ENCODE measurements around the gene ETV6. TPM values are rescaled to one million over a fixed set of nuclear protein-coding genes. Genes with fewer than 3 reads are reported as not detected.

The ETV6 gene
- total and polyA plus RNA-seq, 2 of the 8 experiments (the other 6 are each of a cell fraction or from before 2014, with no cell fraction given) = 5.5 to 23.9 TPM

- Histone ChIP-seq H3K79me1 (ENCODE audit: low read depth, low read length) (peaks cover 5% of the 10 kb centered on the region; the same call in 1 of the 2 replicates), H3K27me3 (replicated peaks in 1 of 4; ENCODE audit: control insufficient read depth in 3 of 4, extremely low read depth in 1 of 4, insufficient read depth in 3 of 4, low read length in 3 of 4) (no peaks in the 10 kb centered on the region), H2BK12ac (ENCODE audit: low read depth, low read length) (no peak overlapping the region; the same call in 1 of the 2 replicates), H3K23me2 (ENCODE audit: low read depth, low read length) (no peaks in the 10 kb centered on the region), H2BK20ac (ENCODE audit: low read length) (no peak overlapping the region), H4K91ac (replicated peaks; ENCODE audit: insufficient read length, low read length) (no peak overlapping the region), H2AK5ac (ENCODE audit: low read depth, low read length) (no peak overlapping the region), H2BK120ac (replicated peaks; ENCODE audit: low read depth, low read length) (no peak overlapping the region), H3K56ac (replicated peaks; ENCODE audit: insufficient read length, low read depth, low read length) (no peak overlapping the region), H3K36me3 (ENCODE audit: control insufficient read depth in 2 of 4, insufficient read depth in 4 of 4, low read length in 3 of 4) (0 out of 8 replicates have a peak, but pooled peaks cover 0 to 3% (median 0%) of the 10 kb centered on the region in 4 experiments), H2BK15ac (ENCODE audit: low read length) (no peak overlapping the region), H3K9ac (replicated peaks in 1 of 4; ENCODE audit: extremely low read depth in 1 of 4, low read depth in 3 of 4, low read length in 3 of 4) (no peak overlapping the region), H3K18ac (ENCODE audit: extremely low read depth, low read length) (no peak overlapping the region), H3K4ac (replicated peaks; ENCODE audit: insufficient read length, low read depth, low read length) (no peak overlapping the region), H4K8ac (ENCODE audit: extremely low read depth, insufficient read depth, low read length) (no peak overlapping the region), H3K14ac (ENCODE audit: insufficient read length) (no peak overlapping the region), H3K4me3 (ENCODE audit: extremely low read depth in 1 of 4, insufficient read depth in 2 of 4, low read depth in 3 of 4, low read length in 4 of 4) (no peak overlapping the region), H3K9me3 (ENCODE audit: insufficient read depth in 2 of 2, low read depth in 1 of 2, low read length in 1 of 2) (no peaks in the 10 kb centered on the region), H3K23ac (ENCODE audit: insufficient read length) (no peak overlapping the region), H4K20me1 (replicated peaks in 1 of 2; ENCODE audit: control insufficient read depth in 1 of 2, insufficient read depth in 2 of 2, low read length in 2 of 2) (no peaks in the 10 kb centered on the region), H3K79me2 (ENCODE audit: control insufficient read depth in 1 of 2, insufficient read depth in 2 of 2, low read length in 2 of 2) (no peaks in the 10 kb centered on the region), H3K4me1 (replicated peaks in 1 of 4; ENCODE audit: control insufficient read depth in 3 of 4, insufficient read depth in 4 of 4, low read length in 3 of 4) (peaks cover 4 to 16% (median 14%) of the 10 kb centered on the region in 4 experiments), H3K4me2 (ENCODE audit: insufficient read depth in 1 of 2, low read depth in 2 of 2, low read length in 2 of 2) (no peak overlapping the region), H3K27ac (ENCODE audit: low read depth, low read length) (no peak overlapping the region), H4K5ac (ENCODE audit: insufficient read length, low read depth, low read length) (no peak overlapping the region), H2BK5ac (ENCODE audit: low read depth, low read length) (no peak overlapping the region), H2AFZ (ENCODE audit: low read length) (no peak overlapping the region)
- FAIRE-seq (no peak), DNase-seq (ENCODE audit: low read depth in 1 of 2, low spot score in 2 of 2) (no peak)
- WGBS, 2 experiments (ENCODE audit: extremely low coverage in 1 of 2, insufficient coverage in 1 of 2, insufficient read length in 1 of 2, insufficient replicate concordance in 2 of 2, low coverage in 1 of 2, low lambda C conversion rate in 2 of 2, missing lambda C conversion rate in 1 of 2) = 94% methylated on average over 6 of the region's 6 CpGs; no CpG with 5 or more reads in 1 of the 2 experiments
- POLR2A ChIA-PET (ENCODE audit: partially characterized antibody) = interaction anchor here (0.7 to 1.1 kb wide), 2 partner anchors 12 to 14 kb away, joined by 3 read pairs; no protein-coding TSS in a partner anchor
- CTCF ChIA-PET (ENCODE audit: partially characterized antibody) = interaction anchor here (0.8 to 1.4 kb wide), 2 partner anchors 24 to 30 kb away, joined by 4 to 5 read pairs; no protein-coding TSS in a partner anchor
- TF ChIP-seq CHD2 (IDR thresholded peaks at IDR 0.05; ENCODE audit: low read length) (no peak), BRCA1 (IDR thresholded peaks at IDR 0.05; ENCODE audit: low read depth, low read length) (no peak), YY1 (IDR thresholded peaks at IDR 0.05; ENCODE audit: low read depth, low read length) (no peak)
Observed at GRCh38 chr12:11757531-11757930, 108.1 kb downstream of the ETV6 start.

All from H1 (cell line).